K562 (cell line): ENCODE results near the gene ZC3HAV1L. TPM values are rescaled to one million over a fixed set of nuclear protein-coding genes. Genes with fewer than 3 reads are reported as not detected.

ENCODE experiments used
- ATAC-seq: fragments of 200-7000 bp; cut with Tn5 transposase; 3 replicates; pipeline ENCODE4 v1.9.1; 2020; ENCODE audit warnings: moderate library complexity
- BruUV-seq: library from RNA; stranded (reverse); fragments of 400-500 nt; replicated peaks from 2 replicates; lab custom pipeline; 2021; lab: Mats Ljungman, UMichigan
- CTCF ChIA-PET: fragments of 300-600 bp; formaldehyde crosslinking; extraction: SDS; loops from one replicate; lab custom pipeline; 2021; ENCODE audit warnings: low intra/inter-chr PET ratio; lab: Yijun Ruan, JAX
- POLR2A ChIA-PET: fragments of 300-600, 350-650 bp; sonication (Branson Sonifier 250); formaldehyde crosslinking; extraction: SDS; loops from one replicate; lab custom pipeline; 2021; ENCODE audit warnings: antibody characterized with exemption, inconsistent platforms; lab: Yijun Ruan, JAX
- DNase-seq, 4 experiments: peaks; one replicate each; pipeline versions ENCODE4 v3.0.0 to v3.0.0-alpha.2; 2011 to 2018; ENCODE audit warnings: low spot score in 3 of 4, mixed read lengths in 3 of 4; ENCODE audit errors: extremely low read depth in 1 of 4
- FAIRE-seq: peaks from 2 replicates; lab custom pipeline; 2011; peaks lifted over from hg19 to GRCh38; lab: Jason Lieb, UNC
- H2AFZ ChIP-seq: 2 replicates; pipeline ENCODE4 v1.6.0; 2011; ENCODE audit warnings: low read depth, low read length, control low read depth, inconsistent platforms
- H3K27ac ChIP-seq: fragments of 200-600 bp; 3 replicates; pipeline ENCODE4 v1.8.0; 2011; ENCODE audit warnings: low read depth, mild to moderate bottlenecking, control low read depth, inconsistent platforms, low read length, moderate library complexity, mixed read lengths; ENCODE audit errors: extremely low read depth
- H3K27me3 ChIP-seq, 2 experiments: fragments of 300-600 bp in 1 of 2; 2 replicates in 1 of 2; 3 replicates in 1 of 2; pipeline versions ENCODE4 v1.6.0 to v1.8.0; 2011; ENCODE audit warnings: inconsistent platforms in 2 of 2, low read length in 2 of 2, mild to moderate bottlenecking in 1 of 2, mixed read lengths in 1 of 2, moderate library complexity in 1 of 2; ENCODE audit not compliant: control insufficient read depth in 2 of 2, insufficient read depth in 2 of 2
- H3K36me3 ChIP-seq: fragments of 300-600 bp; 3 replicates; pipeline ENCODE4 v1.8.0; 2011; ENCODE audit warnings: mild to moderate bottlenecking, low read length, inconsistent platforms; ENCODE audit not compliant: control insufficient read depth, insufficient read depth
- H3K4me1 ChIP-seq, 2 experiments: fragments of 200-600 bp in 1 of 2; replicated peaks in 1 of 2; 2 replicates in 1 of 2; 3 replicates in 1 of 2; pipeline versions ENCODE4 v1.5.1 to v1.8.0; 2011; ENCODE audit warnings: inconsistent platforms in 2 of 2, low read length in 2 of 2, mild to moderate bottlenecking in 1 of 2, mixed read lengths in 1 of 2, moderate library complexity in 1 of 2; ENCODE audit not compliant: control insufficient read depth in 2 of 2, insufficient read depth in 2 of 2
- H3K4me2 ChIP-seq: 2 replicates; pipeline ENCODE4 v1.6.1; 2011; ENCODE audit warnings: low read length, control low read depth, inconsistent platforms, mixed read lengths; ENCODE audit not compliant: insufficient read depth
- H3K4me3 ChIP-seq: fragments of 200-600 bp; sonication (generic), shearing (Covaris generic); 2 replicates; pipeline ENCODE4 v1.5.1; 2016; ENCODE audit warnings: control low read depth, inconsistent platforms
- H3K79me2 ChIP-seq: fragments of 200-600 bp; 3 replicates; pipeline ENCODE4 v1.8.0; 2011; ENCODE audit warnings: low read length, inconsistent platforms; ENCODE audit not compliant: control insufficient read depth, insufficient read depth
- H3K9ac ChIP-seq, 2 experiments: 2 replicates each; pipeline versions ENCODE4 v1.6.0 to v1.6.1; 2011; ENCODE audit warnings: low read depth in 2 of 2, low read length in 2 of 2, control low read depth in 1 of 2, inconsistent platforms in 1 of 2, mild to moderate bottlenecking in 1 of 2, mixed read lengths in 1 of 2; ENCODE audit not compliant: insufficient read depth in 1 of 2
- H3K9me1 ChIP-seq: one replicate; pipeline ENCODE4 v1.6.0; 2011; ENCODE audit warnings: inconsistent platforms, mild to moderate bottlenecking, low read length, moderate library complexity; ENCODE audit not compliant: control insufficient read depth, insufficient read depth
- H3K9me3 ChIP-seq: replicated peaks from 2 replicates; pipeline ENCODE4 v1.5.1; 2011; ENCODE audit warnings: low read depth, low read length, inconsistent platforms; ENCODE audit not compliant: control insufficient read depth, insufficient read depth
- H4K20me1 ChIP-seq: replicated peaks from 2 replicates; pipeline ENCODE4 v1.6.1; 2011; ENCODE audit warnings: low read length, inconsistent platforms, mixed read lengths; ENCODE audit not compliant: control insufficient read depth, insufficient read depth
- KDM4B ChIP-seq, 2 experiments: fragments of 450-650 bp in 1 of 2; sonication (generic) in 1 of 2; IDR thresholded peaks; 2 replicates each; pipeline ENCODE4 v1.6.1; 2016 to 2017; ENCODE audit warnings: borderline replicate concordance in 2 of 2, antibody characterized with exemption in 1 of 2, low read depth in 1 of 2, mild to moderate bottlenecking in 1 of 2
- SMARCA4 ChIP-seq: fragments of 450-650 bp; IDR thresholded peaks from 2 replicates; pipeline ENCODE4 v1.6.1; 2016
- ZNF316 ChIP-seq: fragments of 450-650 bp; IDR thresholded peaks from 2 replicates; pipeline ENCODE4 v1.6.1; 2016
- WGBS: fragments of 100-300 bp; shearing (Covaris generic); methylation state at CpG from one replicate; pipeline ENCODE4 v1.1.6; 2016; ENCODE audit warnings: low coverage, mixed read lengths; ENCODE audit not compliant: insufficient coverage; ENCODE audit errors: missing lambda C conversion rate; 5-methylcytosine and 5-hydroxymethylcytosine counted together
- in situ Hi-C: fragments of 300-500 bp; cut with MboI; formaldehyde crosslinking; loops from 4 replicates; pipeline ENCODE4 v1.15.0; 2018; ENCODE audit warnings: inconsistent platforms, mixed read lengths
- intact Hi-C: fragments of 100-400 bp; cut with micrococcal nuclease; formaldehyde crosslinking; loops from 2 replicates; pipeline ENCODE4 v1.14.2; 2022
- polyA plus RNA-seq, 8 experiments: library from polyadenylated mRNA; depleted of rRNA in 4 of 8; stranded (reverse) in 5 of 8; unstranded in 3 of 8; fragments of >200 nt; fragmentation: Nextera tagmentation in 2 of 8; fragmentation: Illumina TruSeq in 1 of 8; extraction: Ambion mirVana in 2 of 8; extraction: Trizol in 1 of 8; gene quantifications; 2 replicates each; pipeline versions ENCODE4 v1.2.1 to v1.2.3, GENCODE V29; 2011 to 2014; ENCODE audit warnings: inconsistent platforms in 1 of 8, missing spikeins in 1 of 8
- total RNA-seq, 7 experiments: library from RNA; depleted of rRNA in 6 of 7; stranded (reverse); fragments of >200 nt in 6 of 7; fragmentation: Illumina TruSeq in 2 of 7; extraction: Trizol in 2 of 7; gene quantifications; 2 replicates each; pipeline versions ENCODE4 v1.2.1 to v1.2.3, GENCODE V29; 2011 to 2021; ENCODE audit warnings: low replicate concordance in 1 of 7
- TF ChIP-seq, protein P1 (sequence below): fragments of 200-600 bp; sonication (generic); IDR thresholded peaks from one replicate; pipeline ENCODE4 v1.6.1; 2012; ENCODE audit warnings: mild to moderate bottlenecking, low read depth, low read length, inconsistent platforms
- TF ChIP-seq, protein P2 (sequence below): fragments of 450-650 bp; IDR thresholded peaks from 2 replicates; pipeline ENCODE4 v1.6.1; 2017; ENCODE audit warnings: antibody characterized with exemption
- TF ChIP-seq, protein P3 (sequence below): IDR thresholded peaks from 2 replicates; pipeline ENCODE4 v1.6.1; 2016; ENCODE audit warnings: missing genetic modification characterization, missing compliant biosample characterization

The ZC3HAV1L gene
- total and polyA plus RNA-seq, 9 of the 15 experiments (the other 6 are each of a cell fraction or from before 2014, with no cell fraction given): not detected

DNA sequence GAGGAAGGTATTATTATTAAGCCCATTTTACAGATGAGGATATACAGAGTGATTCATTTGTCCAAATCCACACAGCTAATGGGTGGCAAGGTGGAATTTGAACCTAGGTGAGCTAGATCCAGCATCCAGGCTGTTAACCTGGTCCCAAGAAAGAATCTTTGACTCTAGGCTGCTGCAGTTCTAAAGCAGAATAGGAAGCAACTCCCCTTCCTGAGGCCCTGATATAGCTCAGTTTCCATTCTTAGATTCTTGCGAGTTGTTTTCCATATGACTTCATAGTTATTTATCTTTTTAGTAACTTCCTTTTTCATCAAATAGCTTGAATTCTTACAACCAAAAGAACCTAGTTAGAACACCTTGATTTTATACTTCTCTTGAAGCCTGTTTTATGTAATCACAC, 24.1 kb upstream of the ZC3HAV1L start:
- 44% methylated on average over 1 of the region's 1 CpG for WGBS
- no peak for FAIRE-seq
- in situ Hi-C loops: no loop called here
- no peaks in the 10 kb centered on the region for H4K20me1 ChIP-seq
- no peaks in the 10 kb centered on the region for H3K4me1 ChIP-seq
- no peaks in the 10 kb centered on the region for H3K79me2 ChIP-seq
- peaks cover 89% of the 10 kb centered on the region for H3K36me3 ChIP-seq
- no peak for DNase-seq
- TF ChIP-seq, protein P1, sequence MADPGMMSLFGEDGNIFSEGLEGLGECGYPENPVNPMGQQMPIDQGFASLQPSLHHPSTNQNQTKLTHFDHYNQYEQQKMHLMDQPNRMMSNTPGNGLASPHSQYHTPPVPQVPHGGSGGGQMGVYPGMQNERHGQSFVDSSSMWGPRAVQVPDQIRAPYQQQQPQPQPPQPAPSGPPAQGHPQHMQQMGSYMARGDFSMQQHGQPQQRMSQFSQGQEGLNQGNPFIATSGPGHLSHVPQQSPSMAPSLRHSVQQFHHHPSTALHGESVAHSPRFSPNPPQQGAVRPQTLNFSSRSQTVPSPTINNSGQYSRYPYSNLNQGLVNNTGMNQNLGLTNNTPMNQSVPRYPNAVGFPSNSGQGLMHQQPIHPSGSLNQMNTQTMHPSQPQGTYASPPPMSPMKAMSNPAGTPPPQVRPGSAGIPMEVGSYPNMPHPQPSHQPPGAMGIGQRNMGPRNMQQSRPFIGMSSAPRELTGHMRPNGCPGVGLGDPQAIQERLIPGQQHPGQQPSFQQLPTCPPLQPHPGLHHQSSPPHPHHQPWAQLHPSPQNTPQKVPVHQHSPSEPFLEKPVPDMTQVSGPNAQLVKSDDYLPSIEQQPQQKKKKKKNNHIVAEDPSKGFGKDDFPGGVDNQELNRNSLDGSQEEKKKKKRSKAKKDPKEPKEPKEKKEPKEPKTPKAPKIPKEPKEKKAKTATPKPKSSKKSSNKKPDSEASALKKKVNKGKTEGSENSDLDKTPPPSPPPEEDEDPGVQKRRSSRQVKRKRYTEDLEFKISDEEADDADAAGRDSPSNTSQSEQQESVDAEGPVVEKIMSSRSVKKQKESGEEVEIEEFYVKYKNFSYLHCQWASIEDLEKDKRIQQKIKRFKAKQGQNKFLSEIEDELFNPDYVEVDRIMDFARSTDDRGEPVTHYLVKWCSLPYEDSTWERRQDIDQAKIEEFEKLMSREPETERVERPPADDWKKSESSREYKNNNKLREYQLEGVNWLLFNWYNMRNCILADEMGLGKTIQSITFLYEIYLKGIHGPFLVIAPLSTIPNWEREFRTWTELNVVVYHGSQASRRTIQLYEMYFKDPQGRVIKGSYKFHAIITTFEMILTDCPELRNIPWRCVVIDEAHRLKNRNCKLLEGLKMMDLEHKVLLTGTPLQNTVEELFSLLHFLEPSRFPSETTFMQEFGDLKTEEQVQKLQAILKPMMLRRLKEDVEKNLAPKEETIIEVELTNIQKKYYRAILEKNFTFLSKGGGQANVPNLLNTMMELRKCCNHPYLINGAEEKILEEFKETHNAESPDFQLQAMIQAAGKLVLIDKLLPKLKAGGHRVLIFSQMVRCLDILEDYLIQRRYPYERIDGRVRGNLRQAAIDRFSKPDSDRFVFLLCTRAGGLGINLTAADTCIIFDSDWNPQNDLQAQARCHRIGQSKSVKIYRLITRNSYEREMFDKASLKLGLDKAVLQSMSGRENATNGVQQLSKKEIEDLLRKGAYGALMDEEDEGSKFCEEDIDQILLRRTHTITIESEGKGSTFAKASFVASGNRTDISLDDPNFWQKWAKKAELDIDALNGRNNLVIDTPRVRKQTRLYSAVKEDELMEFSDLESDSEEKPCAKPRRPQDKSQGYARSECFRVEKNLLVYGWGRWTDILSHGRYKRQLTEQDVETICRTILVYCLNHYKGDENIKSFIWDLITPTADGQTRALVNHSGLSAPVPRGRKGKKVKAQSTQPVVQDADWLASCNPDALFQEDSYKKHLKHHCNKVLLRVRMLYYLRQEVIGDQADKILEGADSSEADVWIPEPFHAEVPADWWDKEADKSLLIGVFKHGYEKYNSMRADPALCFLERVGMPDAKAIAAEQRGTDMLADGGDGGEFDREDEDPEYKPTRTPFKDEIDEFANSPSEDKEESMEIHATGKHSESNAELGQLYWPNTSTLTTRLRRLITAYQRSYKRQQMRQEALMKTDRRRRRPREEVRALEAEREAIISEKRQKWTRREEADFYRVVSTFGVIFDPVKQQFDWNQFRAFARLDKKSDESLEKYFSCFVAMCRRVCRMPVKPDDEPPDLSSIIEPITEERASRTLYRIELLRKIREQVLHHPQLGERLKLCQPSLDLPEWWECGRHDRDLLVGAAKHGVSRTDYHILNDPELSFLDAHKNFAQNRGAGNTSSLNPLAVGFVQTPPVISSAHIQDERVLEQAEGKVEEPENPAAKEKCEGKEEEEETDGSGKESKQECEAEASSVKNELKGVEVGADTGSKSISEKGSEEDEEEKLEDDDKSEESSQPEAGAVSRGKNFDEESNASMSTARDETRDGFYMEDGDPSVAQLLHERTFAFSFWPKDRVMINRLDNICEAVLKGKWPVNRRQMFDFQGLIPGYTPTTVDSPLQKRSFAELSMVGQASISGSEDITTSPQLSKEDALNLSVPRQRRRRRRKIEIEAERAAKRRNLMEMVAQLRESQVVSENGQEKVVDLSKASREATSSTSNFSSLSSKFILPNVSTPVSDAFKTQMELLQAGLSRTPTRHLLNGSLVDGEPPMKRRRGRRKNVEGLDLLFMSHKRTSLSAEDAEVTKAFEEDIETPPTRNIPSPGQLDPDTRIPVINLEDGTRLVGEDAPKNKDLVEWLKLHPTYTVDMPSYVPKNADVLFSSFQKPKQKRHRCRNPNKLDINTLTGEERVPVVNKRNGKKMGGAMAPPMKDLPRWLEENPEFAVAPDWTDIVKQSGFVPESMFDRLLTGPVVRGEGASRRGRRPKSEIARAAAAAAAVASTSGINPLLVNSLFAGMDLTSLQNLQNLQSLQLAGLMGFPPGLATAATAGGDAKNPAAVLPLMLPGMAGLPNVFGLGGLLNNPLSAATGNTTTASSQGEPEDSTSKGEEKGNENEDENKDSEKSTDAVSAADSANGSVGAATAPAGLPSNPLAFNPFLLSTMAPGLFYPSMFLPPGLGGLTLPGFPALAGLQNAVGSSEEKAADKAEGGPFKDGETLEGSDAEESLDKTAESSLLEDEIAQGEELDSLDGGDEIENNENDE: no peak
- TF ChIP-seq, protein P2, sequence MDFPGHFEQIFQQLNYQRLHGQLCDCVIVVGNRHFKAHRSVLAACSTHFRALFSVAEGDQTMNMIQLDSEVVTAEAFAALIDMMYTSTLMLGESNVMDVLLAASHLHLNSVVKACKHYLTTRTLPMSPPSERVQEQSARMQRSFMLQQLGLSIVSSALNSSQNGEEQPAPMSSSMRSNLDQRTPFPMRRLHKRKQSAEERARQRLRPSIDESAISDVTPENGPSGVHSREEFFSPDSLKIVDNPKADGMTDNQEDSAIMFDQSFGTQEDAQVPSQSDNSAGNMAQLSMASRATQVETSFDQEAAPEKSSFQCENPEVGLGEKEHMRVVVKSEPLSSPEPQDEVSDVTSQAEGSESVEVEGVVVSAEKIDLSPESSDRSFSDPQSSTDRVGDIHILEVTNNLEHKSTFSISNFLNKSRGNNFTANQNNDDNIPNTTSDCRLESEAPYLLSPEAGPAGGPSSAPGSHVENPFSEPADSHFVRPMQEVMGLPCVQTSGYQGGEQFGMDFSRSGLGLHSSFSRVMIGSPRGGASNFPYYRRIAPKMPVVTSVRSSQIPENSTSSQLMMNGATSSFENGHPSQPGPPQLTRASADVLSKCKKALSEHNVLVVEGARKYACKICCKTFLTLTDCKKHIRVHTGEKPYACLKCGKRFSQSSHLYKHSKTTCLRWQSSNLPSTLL: no peak
- no peak for TF ChIP-seq SMARCA4
- TF ChIP-seq KDM4B (IDR thresholded peaks at IDR 0.05; ENCODE audit: borderline replicate concordance in 2 of 2, low read depth in 1 of 2): no peak
- TF ChIP-seq ZNF316: no peak
- TF ChIP-seq, protein P3, sequence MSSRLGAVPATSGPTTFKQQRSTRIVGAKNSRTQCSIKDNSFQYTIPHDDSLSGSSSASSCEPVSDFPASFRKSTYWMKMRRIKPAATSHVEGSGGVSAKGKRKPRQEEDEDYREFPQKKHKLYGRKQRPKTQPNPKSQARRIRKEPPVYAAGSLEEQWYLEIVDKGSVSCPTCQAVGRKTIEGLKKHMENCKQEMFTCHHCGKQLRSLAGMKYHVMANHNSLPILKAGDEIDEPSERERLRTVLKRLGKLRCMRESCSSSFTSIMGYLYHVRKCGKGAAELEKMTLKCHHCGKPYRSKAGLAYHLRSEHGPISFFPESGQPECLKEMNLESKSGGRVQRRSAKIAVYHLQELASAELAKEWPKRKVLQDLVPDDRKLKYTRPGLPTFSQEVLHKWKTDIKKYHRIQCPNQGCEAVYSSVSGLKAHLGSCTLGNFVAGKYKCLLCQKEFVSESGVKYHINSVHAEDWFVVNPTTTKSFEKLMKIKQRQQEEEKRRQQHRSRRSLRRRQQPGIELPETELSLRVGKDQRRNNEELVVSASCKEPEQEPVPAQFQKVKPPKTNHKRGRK (tag): no peak
- TF ChIP-seq, all 486 proteins: peak for 0
- H3K4me2 ChIP-seq: no peak overlapping the region
- H3K9me3 ChIP-seq: no peaks in the 10 kb centered on the region
- H3K9me1 ChIP-seq: no peaks in the 10 kb centered on the region
- no TSS peak for BruUV-seq
- H3K27ac ChIP-seq: no peak overlapping the region
- ChIA-PET POLR2A (interaction anchor here (0.7 to 2.2 kb wide), 7 partner anchors 9 to 1321 kb away, joined by 3 to 6 read pairs (median 4); no protein-coding TSS in a partner anchor), CTCF (no interaction called here)
- H3K27me3 ChIP-seq: no peaks in the 10 kb centered on the region
- intact Hi-C loops: loop anchor here (5.0 kb wide), 1 partner anchor 43 kb away; no protein-coding TSS in a partner anchor
- no peak overlapping the region for H2AFZ ChIP-seq
- no peak overlapping the region for H3K9ac ChIP-seq
- ATAC-seq: no peak
- H3K4me3 ChIP-seq: no peak overlapping the region
